ENCODE measurements around the gene VTA1.
"Not testable (repeated sequence)": the region's sequence is repeated elsewhere in the genome, so short reads cannot be mapped to it uniquely, and the experiment has no call there.

Gene VTA1

DNA sequence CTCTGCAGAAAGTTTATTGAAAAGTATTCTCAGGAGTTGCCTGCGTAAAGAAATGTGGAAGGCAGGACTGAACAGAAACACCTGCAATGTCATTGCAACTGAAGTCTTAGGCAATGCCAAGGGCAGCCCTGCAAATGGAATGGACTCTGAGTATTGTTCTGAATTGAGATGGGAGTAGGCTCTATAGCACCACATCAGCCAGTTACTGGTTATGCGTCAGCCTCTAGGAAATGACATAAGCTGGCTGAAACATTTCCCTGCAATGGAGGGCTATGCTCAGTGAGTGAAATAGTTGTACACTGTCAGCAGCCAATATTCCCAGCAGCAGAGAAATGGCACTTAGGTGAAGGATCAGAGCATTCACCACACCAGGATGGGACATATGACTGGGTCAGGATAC lies 28.1 kb upstream of the VTA1 start:
- Histone ChIP-seq H3K27ac (no peak overlapping the region), H3K36me3 (no peaks in the 10 kb centered on the region), H3K4me1 (ENCODE audit: control insufficient read depth in 1 of 2, insufficient read depth in 1 of 2, low read depth in 1 of 2, low read length in 1 of 2) (no peaks in the 10 kb centered on the region), H3K27me3 (peaks cover 7% of the 10 kb centered on the region), H3K4me3 (ENCODE audit: low read depth in 1 of 2, low read length in 1 of 2) (no peak overlapping the region), H3K9me3 (no peaks in the 10 kb centered on the region)
- TF ChIP-seq, protein P1, sequence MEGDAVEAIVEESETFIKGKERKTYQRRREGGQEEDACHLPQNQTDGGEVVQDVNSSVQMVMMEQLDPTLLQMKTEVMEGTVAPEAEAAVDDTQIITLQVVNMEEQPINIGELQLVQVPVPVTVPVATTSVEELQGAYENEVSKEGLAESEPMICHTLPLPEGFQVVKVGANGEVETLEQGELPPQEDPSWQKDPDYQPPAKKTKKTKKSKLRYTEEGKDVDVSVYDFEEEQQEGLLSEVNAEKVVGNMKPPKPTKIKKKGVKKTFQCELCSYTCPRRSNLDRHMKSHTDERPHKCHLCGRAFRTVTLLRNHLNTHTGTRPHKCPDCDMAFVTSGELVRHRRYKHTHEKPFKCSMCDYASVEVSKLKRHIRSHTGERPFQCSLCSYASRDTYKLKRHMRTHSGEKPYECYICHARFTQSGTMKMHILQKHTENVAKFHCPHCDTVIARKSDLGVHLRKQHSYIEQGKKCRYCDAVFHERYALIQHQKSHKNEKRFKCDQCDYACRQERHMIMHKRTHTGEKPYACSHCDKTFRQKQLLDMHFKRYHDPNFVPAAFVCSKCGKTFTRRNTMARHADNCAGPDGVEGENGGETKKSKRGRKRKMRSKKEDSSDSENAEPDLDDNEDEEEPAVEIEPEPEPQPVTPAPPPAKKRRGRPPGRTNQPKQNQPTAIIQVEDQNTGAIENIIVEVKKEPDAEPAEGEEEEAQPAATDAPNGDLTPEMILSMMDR (IDR thresholded peaks at IDR 0.05): no peak

DNA sequence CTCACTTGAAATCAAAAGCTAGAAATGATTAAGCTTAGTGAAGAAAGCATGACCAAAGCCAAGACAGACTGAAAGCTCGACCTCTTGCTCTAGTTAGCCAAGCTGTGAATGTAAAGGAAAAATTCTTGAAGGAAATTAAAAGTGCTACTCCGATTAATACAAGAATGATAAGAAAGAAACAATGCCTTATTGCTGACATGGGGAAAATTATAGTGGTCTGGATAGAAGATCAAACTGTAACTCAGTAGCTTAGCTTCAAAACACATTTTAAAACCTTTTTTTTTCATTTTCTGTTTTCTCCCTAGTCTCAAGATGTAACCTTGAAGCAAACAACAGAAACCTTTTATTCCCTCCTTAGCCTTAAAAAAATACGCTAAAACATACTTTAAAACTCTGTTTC lies 25.7 kb upstream of the VTA1 start:
- TF ChIP-seq, protein P1 (IDR thresholded peaks at IDR 0.05): no peak
- no peaks in the 10 kb centered on the region for H3K4me1 ChIP-seq (ENCODE audit: control insufficient read depth in 1 of 2, insufficient read depth in 1 of 2, low read depth in 1 of 2, low read length in 1 of 2)
- no peak overlapping the region for H3K4me3 ChIP-seq (ENCODE audit: low read depth in 1 of 2, low read length in 1 of 2)

DNA sequence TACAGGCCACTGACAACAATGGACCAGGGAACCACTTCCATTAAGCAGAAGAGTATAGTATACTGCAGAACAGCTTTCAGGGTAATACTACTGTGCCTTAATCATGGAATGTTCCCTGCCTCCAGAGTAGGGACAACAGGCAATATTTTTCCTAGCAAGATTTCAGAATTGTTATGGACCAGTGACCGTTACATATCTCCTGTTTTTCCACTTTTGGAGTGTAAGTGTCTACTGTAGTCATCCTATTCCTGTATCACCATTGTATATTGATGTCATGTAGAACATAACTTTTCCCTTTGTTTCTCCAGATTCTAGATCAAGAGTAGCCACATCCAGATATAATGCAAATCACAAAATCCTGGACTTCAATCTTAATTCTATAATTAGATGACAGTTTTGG lies 16.2 kb upstream of the VTA1 start:
- no peak overlapping the region for H3K27ac ChIP-seq
- no peak overlapping the region for H3K4me3 ChIP-seq (ENCODE audit: low read depth in 1 of 2, low read length in 1 of 2)
- no peaks in the 10 kb centered on the region for H3K9me3 ChIP-seq
- H3K27me3 ChIP-seq: peaks cover 13% of the 10 kb centered on the region
- TF ChIP-seq, protein P1 (IDR thresholded peaks at IDR 0.05): no peak
- no peaks in the 10 kb centered on the region for H3K36me3 ChIP-seq
- H3K4me1 ChIP-seq (ENCODE audit: control insufficient read depth in 1 of 2, insufficient read depth in 1 of 2, low read depth in 1 of 2, low read length in 1 of 2): no peaks in the 10 kb centered on the region

More for the DNA sequence above, 25.7 kb upstream of the VTA1 start:
- H3K27ac ChIP-seq: no peak overlapping the region
- H3K9me3 ChIP-seq: no peaks in the 10 kb centered on the region
- H3K36me3 ChIP-seq: no peaks in the 10 kb centered on the region
- peaks cover under 1% of the 10 kb centered on the region for H3K27me3 ChIP-seq

DNA sequence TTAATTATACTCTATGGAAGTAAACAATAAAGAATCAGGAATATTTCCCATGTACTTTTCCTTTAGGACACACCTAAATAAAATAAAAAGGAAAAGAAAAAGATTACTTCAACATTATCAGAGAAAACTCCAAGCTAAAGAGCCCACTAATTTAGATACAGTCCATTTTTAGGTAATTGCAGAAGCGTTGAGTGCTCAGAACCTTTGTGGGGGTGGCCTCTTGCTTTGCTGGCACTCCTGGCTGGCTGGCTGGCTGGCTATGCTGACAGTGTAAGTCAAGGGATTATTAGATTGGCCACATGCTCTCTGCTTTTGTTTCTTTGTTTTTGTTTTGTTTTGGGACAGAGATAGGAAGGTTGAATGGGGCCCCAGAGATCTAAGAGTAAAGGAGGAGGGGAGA lies 14.4 kb upstream of the VTA1 start, which contains the start of gene GJE1:
Gene GJE1, plus strand, starts transcription at position 301 of the 400 bp plus-strand sequence. CDS start 234 bp downstream, outside the sequence.
- Histone ChIP-seq H3K4me3 (ENCODE audit: low read depth in 1 of 2, low read length in 1 of 2) (no peak within 1 kb of the TSS), H3K4me1 (ENCODE audit: control insufficient read depth in 1 of 2, insufficient read depth in 1 of 2, low read depth in 1 of 2, low read length in 1 of 2) (no peaks in the 10 kb centered on the region), H3K9me3 (no peaks in the 10 kb centered on the region), H3K27me3 (peaks cover 13% of the 10 kb centered on the region), H3K36me3 (no peaks in the 10 kb centered on the region), H3K27ac (no peak within 1 kb of the TSS)
- TF ChIP-seq, protein P1 (IDR thresholded peaks at IDR 0.05): no peak

DNA sequence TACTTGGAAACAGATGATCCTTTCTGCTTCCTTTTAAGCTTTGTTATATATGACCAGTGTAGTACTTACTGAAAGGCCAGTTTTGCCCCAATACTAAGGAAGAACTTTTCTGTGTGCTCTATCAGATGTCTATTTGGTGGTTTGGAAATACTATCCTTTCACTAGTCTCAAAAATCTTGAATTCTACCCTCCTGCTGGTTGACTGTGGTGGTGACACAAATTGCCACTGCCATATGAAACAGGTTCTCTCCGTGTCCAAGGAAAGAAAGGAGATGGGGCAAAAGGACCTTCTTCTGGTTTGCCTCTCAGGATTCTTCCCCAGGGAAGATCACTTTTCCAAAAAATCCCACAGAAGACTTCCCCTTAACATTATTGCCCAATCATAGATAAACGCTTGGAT lies 8.2 kb upstream of the VTA1 start:
- Histone ChIP-seq H3K4me3 (ENCODE audit: low read depth in 1 of 2, low read length in 1 of 2) (no peak overlapping the region), H3K4me1 (ENCODE audit: control insufficient read depth in 1 of 2, insufficient read depth in 1 of 2, low read depth in 1 of 2, low read length in 1 of 2) (no peaks in the 10 kb centered on the region), H3K9me3 (no peaks in the 10 kb centered on the region), H3K27ac (no peak overlapping the region), H3K27me3 (no peaks in the 10 kb centered on the region), H3K36me3 (no peaks in the 10 kb centered on the region)
- TF ChIP-seq, protein P1 (IDR thresholded peaks at IDR 0.05): no peak

DNA sequence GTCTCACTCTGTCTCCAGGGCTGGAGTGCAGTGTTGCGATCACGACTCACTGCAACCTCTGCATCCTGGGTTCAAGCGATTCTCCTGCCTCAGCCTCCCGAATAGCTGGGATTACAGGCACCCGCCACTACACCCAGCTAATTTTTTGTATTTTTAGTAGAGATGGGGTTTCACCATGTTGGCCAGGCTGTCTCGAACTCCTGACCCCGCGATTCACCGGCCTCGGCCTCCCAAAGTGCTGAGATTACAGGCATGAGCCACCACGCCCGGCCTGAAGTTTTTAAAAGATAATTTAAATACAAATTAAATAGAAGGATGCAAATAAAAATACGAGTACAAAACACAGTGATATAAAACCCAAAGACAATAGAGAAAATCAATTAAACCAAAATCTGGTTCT lies 5.5 kb upstream of the VTA1 start:
- peaks cover 14% of the 10 kb centered on the region for H3K27me3 ChIP-seq
- H3K27ac ChIP-seq; H3K36me3 ChIP-seq; H3K4me3 ChIP-seq (ENCODE audit: low read depth in 1 of 2, low read length in 1 of 2); H3K4me1 ChIP-seq (ENCODE audit: control insufficient read depth in 1 of 2, insufficient read depth in 1 of 2, low read depth in 1 of 2, low read length in 1 of 2); H3K9me3 ChIP-seq: not testable (repeated sequence)

Data from neutrophil (primary cell).